HG03039 (cell line): ENCODE measurements around the gene CWC22.

Experiments
- ATAC-seq: cut with Tn5 transposase; IDR thresholded peaks from one replicate; pipeline ENCODE4 v1.9.1; 2021; ENCODE audit warnings: mild to moderate bottlenecking, moderate library complexity; ENCODE audit not compliant: unreplicated experiment

CWC22 gene

GRCh38 chr2:179900655-179901054 is 106.4 kb downstream of the CWC22 start:
- no peak for ATAC-seq

DNA sequence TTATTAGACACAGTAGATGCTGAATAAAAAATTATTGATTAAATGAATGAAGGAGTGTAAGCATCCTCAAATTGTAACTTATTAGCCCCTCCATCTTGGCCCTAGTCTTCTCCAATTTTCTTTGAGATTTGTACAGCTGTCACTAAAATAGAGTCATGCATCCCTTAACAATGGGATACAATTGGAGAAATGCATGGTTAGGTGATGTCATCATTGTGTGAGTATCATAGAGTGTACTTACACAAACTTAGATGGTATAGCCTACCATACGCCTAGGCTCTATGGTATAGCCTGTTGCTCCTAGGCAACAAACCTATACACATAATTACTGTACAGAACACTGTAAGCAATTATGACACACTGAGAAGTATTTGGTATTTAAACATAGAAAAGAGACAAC is 107.4 kb downstream of the CWC22 start:
- no peak for ATAC-seq

- peak; percentile 83 for ATAC-seq
Observed at GRCh38 chr2:179898873-179899272, 108.2 kb downstream of the CWC22 start.
